Measurements from ENCODE around the gene ADD1. TPM values are rescaled to one million over a fixed set of nuclear protein-coding genes. Genes with fewer than 3 reads are reported as not detected.
"Not testable (repeated sequence)": the region's sequence is repeated elsewhere in the genome, so short reads cannot be mapped to it uniquely, and the experiment has no call there.

The ADD1 gene
- total RNA-seq, 6 experiments from 2014 or later, result 94.4 to 120 (median 103) TPM

- Histone ChIP-seq H3K36me3 (peaks cover 6 to 94% (median 50%) of the 10 kb centered on the region in 4 donors), H3K4me3 (no peak overlapping the region), H3K27me3 (no peaks in the 10 kb centered on the region), H3K27ac (no peak overlapping the region), H3K4me1 (peaks cover 0 to 16% (median 8%) of the 10 kb centered on the region in 4 donors), H3K9me3 (no peaks in the 10 kb centered on the region)
- WGBS (ENCODE audit: insufficient coverage, low coverage, low lambda C conversion rate, missing lambda C conversion rate), result 76% methylated on average over 12 of the region's 31 CpGs
- intact Hi-C loops (cut with DNase I), result no loop called here
- ATAC-seq (no peak), DNase-seq (peak; percentile 19 to 49 (median 43))
- no peak for TF ChIP-seq POLR2A (IDR thresholded peaks at IDR 0.05)
These were observed 99.1 kb downstream of the ADD1 start for GRCh38 chr4:2942532-2943363.

- no peak for TF ChIP-seq POLR2A (IDR thresholded peaks at IDR 0.05)
- no peak for TF ChIP-seq CTCF (IDR thresholded peaks at IDR 0.05)
- Histone ChIP-seq H3K4me3 (no peak overlapping the region), H3K27ac (no peak overlapping the region), H3K4me1 (peaks cover 0 to 23% (median 10%) of the 10 kb centered on the region in 4 donors), H3K9me3 (no peaks in the 10 kb centered on the region), H3K27me3 (no peaks in the 10 kb centered on the region), H3K36me3 (peaks cover 6 to 87% (median 48%) of the 10 kb centered on the region in 4 donors)
- intact Hi-C loops (cut with DNase I), result no loop called here
- 95% methylated on average over 18 of the region's 20 CpGs for WGBS (ENCODE audit: insufficient coverage, low coverage, low lambda C conversion rate, missing lambda C conversion rate)
- peak; percentile 14 to 37 (median 36) for DNase-seq
- no peak for ATAC-seq
These were observed 99.9 kb downstream of the ADD1 start for GRCh38 chr4:2943364-2944090.

GRCh38 chr4:2944091-2944482 is 100.4 kb downstream of the ADD1 start:
- TF ChIP-seq CTCF (IDR thresholded peaks at IDR 0.05) (no peak), POLR2A (IDR thresholded peaks at IDR 0.05) (no peak)
- H3K4me1 ChIP-seq, result peaks cover 0 to 28% (median 13%) of the 10 kb centered on the region in 4 donors
- H3K4me3 ChIP-seq, result no peak overlapping the region
- intact Hi-C loops (cut with DNase I), result no loop called here
- H3K27me3 ChIP-seq, result no peaks in the 10 kb centered on the region
- DNase-seq (peak in 2 of 3 donors; percentile 8 to 24), ATAC-seq (no peak)
- no peaks in the 10 kb centered on the region for H3K9me3 ChIP-seq
- H3K36me3 ChIP-seq, result peaks cover 6 to 81% (median 45%) of the 10 kb centered on the region in 4 donors
- no peak overlapping the region for H3K27ac ChIP-seq
- 60% methylated on average over 1 of the region's 11 CpGs for WGBS (ENCODE audit: insufficient coverage, low coverage, low lambda C conversion rate, missing lambda C conversion rate)

GRCh38 chr4:2944586-2945526 is 101.2 kb downstream of the ADD1 start:
- intact Hi-C loops (cut with DNase I), result no loop called here
- DNase-seq (peak; percentile 19 to 40 (median 31)), ATAC-seq (no peak)
- Histone ChIP-seq H3K4me1 (peaks cover 0 to 28% (median 13%) of the 10 kb centered on the region in 4 donors), H3K9me3 (no peaks in the 10 kb centered on the region), H3K4me3 (no peak overlapping the region), H3K27ac (no peak overlapping the region), H3K36me3 (peaks cover 6 to 79% (median 45%) of the 10 kb centered on the region in 4 donors), H3K27me3 (no peaks in the 10 kb centered on the region)
- TF ChIP-seq POLR2A (IDR thresholded peaks at IDR 0.05), result no peak
- no peak for TF ChIP-seq CTCF (IDR thresholded peaks at IDR 0.05)
- 81% methylated on average over 16 of the region's 30 CpGs for WGBS (ENCODE audit: insufficient coverage, low coverage, low lambda C conversion rate, missing lambda C conversion rate)

- H3K4me3 ChIP-seq; ATAC-seq; H3K27me3 ChIP-seq; intact Hi-C loops (cut with DNase I); H3K9me3 ChIP-seq: not testable (repeated sequence)
- 90% methylated on average over 22 of the region's 30 CpGs for WGBS (ENCODE audit: insufficient coverage, low coverage, low lambda C conversion rate, missing lambda C conversion rate)
- Histone ChIP-seq H3K4me1 (peaks cover 0 to 28% (median 13%) of the 10 kb centered on the region in 4 donors), H3K36me3 (peaks cover 6 to 79% (median 44%) of the 10 kb centered on the region in 4 donors), H3K27ac (peak overlapping the region in 1 of 3 donors; percentile 76)
- DNase-seq, result peak in 1 of 3 donors; percentile 28
These were observed 102.3 kb downstream of the ADD1 start for GRCh38 chr4:2945619-2946604.

Measured in right lobe of liver (tissue), 6 donors.